RPMI8226 (cell line): Measurements from ENCODE around the gene MVD.

Source experiments
- DNase-seq: peaks from one replicate; pipeline ENCODE4 v3.0.0-alpha.2; 2015

The MVD gene

DNA sequence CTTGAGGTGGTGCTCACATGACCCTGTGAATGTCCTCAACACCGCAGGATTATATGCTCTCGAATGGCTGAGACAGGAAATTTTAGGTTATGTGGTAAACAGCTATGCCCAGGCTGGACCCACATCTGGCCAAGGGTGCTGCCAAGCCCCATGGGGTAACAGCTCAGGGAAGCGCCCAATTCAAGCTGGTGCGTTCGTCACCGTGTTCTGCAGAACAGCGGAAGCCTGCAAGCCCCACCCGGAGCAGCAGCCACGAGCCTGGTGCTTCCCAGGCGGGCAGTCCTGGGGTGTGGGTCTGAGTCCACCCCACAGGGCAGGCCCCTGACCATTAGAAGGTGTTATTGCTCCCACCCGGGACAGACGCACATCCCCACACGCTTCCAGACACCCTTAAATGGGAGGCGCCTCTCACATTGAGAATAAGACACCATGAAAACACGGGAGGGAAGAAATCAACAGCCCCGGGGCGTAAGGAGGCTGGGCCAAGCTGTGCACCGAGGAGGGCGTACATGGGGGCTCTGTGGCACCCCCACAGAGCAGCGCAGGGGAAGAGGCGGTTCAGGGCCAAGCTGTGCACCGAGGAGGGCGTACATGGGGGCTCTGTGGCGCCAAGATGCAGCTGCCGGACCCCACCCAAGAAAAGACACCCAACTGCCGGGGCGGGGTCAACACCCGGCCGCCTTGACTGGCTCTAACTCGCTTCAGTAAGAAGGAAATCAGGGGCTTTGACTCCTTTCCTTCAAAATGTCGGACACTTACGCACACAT lies 9.1 kb downstream of the MVD start:
- DNase-seq, result no peak

DNA sequence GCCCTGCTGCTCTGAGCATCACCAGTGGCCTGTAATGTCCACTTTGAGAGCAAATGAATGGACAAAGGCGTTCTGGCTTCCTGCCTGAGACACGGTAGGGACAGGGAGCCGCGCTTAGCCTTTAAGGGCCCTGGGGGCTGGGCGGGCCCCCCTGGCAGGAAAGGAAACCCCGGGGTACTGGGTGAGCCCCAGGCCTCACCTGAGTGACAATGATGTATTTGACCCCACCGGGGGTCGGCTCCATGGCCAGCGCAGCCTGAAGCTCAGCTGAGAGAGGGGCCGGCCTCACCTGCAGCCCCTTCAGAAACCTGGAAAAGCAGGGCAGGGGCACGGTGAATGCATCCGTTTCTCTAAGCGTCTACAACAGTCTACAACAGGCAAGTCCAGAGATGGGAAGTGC lies 9.8 kb downstream of the MVD start:
- DNase-seq, result no peak

DNA sequence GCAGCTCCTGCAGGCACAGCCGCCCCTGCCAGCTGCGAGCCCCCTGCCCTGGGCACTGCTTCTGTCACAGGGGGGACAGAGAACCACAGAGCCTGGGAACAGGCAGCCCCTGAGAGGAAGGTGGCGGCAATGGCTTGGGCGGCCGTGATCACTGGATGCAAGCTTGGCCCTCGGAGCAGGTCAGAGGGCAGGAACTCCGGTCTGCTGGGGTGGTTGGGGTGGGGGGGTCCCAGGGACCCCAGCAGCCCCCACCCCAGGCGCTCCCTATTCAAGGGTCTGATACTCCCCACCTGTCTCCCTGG lies 10.2 kb downstream of the MVD start:
- DNase-seq, result no peak

DNA sequence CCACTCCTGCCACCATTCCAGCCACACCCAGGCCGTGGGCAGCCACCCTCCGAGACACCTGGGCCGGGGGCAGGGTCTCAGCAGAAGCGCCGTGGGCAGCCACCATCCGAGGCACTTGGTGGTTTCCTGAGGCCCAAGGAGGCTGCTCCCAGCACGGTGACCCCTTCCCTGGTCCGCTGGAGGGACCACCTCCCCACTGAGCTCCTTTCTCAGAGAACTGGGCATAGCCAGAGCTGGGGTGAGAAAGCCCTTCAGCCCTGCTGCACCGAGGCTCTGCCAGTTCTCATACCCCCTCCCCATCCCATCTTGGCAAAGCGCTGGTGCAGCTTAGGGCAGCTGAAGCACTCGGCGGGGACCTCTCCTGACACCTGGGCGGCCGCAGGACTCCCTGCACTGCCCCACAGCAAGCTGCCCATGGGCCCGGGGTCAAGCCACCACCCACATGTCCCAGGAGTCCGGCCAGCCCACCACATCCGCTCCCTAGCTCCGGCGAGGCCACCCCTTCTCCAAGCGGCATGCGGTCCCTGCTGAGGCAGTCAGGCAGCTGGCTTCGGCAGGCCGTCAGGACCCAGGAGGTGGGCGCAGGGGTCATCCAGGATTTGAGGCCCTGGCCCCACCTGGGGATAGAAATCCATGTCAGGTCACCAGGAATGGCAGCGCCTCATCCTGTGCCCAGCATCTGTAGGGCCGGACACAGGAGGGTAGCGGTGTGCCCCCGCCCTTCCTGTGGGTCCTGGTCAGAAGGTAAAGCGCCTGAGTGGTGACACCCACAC lies 10.7 kb downstream of the MVD start:
- no peak for DNase-seq

DNA sequence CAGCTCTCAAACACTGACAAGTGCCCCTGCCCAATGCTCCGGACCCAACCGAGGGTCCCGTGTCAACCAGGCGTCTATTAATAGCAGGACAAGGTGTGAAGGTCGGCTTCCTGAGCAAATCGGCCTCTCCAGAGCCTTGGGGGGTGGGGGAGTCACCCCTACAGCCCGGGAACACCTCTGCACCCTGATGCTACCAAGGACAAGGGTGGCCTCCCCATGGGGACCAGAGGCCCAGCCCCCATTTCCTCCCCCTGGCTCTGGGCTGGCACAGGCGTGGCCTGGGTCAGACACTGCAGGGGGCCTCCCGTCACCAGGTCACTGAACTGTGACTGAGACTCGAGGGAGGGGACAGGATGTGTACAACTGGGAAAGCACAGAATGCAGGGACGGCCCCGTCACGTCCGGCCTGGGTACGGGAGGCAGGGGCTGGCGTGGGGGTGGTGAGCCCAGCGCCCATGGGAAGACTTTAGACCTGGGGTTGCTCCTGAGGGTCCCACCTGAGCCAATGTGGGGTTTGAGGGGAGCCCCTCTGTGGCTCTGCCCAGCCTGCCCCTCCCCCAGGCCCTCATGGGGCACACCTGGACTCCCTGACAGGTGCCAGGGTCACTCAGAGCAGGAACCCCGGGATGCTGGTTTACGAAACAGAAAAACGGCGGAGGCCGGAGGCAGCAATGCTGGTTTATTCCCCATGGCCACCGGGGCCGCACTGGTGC lies 11.5 kb downstream of the MVD start:
- peak; percentile 84 for DNase-seq

DNA sequence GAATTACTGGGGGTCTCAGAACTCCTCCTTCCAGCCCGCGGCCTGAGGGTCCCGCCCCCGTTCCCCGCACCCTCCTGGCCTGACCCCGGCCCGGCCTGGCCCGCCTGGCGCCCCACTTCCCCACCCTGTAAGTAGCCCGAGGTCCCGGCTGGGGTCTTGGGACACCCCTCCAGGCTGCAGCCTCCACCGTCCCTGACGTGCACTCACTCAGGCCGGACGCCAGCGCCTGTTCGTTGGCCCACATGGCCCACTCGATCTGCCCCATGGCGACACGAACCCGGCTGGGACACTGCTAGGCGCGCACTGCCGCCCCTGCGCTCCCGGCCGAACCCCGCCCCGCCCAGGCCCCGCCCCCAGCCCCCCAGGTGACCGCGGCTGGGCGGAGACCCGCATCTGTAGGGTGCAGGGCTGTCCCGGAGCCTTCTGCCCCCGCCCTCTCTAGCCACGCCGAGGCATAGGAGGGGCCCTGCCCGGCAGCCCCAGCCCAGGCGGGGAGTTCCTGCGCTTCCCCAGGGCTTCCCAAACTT lies 12.1 kb downstream of the MVD start, which contains the start of gene CYBA:
TSS of gene CYBA (minus strand) at position 305 of the 527 bp plus-strand sequence. CDS start at position 265, 40 bp downstream.
- peak; percentile 88 for DNase-seq

DNA sequence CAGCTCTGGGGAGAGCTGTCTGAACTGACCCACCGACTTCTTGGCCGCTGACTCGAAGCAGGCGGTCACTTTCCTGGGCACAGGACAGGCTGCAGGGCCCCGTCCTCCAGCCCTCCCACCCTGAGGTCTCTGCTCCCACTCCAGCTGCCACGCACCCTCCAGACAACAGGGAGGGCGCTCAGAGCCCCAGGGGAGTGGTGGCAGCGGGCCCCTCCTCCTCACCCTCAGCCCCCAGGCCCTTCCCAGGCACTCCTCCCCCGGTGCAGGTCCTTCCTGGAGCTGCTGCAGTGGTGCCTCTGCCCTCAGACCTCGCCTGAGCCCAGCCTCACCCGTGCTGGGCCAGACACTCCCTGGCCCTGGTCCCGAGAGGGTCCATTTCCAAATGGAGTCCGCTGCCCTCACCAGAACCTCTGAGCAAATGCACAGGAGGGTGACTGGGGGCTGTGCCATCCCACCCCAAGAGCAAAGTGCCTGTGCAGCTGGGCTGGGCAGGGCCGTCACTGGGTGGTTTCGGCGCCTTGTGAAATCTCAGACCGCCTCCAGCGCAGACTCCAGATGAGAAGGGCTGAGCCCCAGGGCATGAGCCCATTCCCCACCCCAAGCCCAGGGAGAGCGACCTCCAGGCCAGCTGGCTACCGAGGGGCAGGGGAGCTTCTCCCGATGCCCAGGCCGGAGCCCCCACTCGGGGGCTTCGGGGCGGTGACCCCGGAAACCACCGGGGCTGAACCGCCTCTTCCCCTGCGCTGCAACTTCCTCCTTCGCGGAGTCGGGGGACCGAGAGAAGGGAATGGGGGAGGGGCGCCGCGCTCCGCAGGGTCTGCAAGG lies 12.8 kb downstream of the MVD start:
- peak; percentile 48 for DNase-seq

DNA sequence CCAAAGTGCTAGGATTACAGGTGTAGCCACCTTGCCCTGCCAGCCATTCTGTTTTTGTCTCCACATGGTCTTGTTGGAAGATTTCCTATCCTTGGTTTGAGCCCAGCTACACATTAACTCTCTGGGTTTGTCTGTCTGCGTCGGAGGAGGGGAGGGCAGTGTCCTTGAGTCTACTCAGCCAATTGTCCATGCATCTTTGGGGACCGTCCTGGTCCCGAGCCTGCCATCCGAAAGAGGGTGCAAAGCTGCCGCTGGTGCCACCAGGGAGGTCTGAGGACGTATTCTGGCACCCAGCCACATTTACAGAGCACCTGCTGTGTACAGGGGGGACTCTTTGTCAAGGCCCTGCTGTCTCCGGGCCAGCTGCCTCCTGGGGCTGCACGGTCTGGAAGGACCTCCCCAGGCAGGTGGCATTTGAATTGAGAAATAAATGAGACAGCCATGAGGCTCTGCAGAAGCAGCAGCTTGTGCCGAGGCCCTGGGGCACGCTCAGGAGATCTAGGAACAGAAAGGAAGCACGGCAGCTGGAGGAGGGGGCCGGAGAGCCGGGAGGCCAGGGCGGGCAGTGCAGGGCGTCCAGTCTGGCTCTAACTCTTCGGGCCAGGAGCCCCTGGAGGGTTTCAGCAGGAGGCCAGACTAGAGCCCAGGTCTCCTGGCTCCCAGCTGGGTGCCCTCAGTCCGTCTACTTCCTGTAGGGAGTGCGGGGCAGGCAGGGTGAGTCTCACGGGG lies 13.5 kb downstream of the MVD start:
- DNase-seq, result peak; percentile 86

DNA sequence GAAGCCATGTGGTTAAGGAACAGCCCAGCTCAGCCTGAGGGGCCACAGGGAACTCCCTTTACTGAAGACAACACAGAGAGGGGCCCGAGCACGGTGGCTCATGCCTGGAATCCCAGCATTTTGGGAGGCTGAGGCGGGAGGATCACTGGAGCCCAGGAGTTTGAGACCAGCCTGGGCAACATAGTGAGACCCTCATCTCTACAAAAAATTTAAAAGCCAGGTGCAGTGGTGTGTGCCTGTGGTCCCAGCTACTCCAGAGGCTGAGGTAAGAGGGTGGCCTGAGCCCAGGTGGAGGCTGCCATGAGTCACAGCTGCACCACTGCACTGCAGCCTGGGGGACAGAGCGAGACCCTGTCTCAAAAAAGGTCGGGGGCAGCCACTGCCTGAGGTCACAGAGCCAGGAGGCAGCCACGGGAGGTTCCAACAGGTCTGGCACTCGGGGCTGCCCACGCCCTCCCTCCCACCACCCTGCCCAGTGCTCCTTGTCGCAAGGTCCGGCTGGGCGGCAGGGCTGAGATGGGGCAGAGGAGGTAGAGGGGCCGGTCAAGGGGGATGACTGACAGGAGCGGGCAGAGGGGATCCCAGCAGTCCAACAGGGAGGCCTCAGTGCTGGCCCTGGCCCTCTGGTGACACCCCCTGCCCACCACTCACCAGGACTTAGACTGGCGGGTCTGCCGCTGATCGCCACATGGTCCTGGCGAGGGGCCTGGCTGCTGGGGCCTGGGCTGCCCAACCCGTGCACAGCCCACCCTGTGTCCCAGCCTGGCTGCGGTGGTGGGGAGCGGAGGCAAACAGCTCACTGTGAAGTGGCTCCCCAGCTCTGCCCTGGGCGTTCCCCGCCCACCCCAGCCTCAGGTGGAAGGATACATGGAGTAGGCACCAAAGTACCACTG lies 15.5 kb downstream of the MVD start:
- no peak for DNase-seq

DNA sequence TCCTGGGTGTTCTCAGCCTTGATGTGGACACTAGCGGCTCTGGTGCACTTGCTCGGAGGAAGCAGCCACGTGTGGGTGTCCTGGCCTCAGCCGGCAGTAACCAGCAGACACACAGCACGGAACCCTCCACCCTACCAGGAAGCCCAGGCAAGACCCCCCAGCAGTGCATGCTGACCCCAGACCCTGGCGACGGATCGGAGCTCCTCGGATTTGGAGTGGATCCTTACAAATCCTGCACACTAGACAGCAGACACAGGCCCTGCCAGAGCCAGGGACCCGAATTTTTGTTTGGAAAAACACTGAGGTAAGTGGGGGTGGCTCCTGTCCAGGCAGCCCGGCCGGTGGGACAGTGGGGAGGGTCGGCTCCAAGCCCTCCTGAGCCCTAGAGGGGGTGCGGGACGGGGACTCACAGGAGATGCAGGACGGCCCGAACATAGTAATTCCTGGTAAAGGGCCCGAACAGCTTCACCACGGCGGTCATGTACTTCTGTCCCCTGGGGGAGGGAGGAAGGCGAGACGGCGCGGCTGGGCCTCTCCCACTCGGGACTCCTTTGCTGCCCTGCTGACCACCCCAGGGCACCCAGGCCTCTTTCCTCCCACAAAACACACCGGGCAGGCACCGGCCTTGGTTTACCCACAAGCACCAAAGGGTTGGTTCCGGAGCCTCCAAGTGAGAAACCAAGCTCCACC lies 16.4 kb downstream of the MVD start:
- DNase-seq, result no peak

DNA sequence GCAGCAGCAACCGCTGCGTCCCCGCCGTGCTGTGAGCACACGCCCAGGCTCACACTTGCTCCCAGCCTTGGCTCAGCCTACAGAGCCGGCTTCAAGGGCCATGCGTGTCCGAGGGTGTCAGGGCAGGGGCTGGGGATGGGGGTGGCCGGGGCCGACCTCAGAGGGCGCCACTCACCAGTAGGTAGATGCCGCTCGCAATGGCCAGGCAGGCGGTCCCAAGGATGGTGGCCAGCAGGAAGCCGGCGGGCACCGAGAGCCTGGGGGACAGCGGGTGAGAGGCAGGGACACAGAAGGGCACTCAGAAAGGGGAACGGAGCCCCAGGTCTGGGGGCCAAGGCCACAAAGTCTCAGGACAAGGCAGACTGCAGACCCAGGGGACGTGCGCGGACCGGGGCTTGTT lies 16.9 kb downstream of the MVD start:
- no peak for DNase-seq

DNA sequence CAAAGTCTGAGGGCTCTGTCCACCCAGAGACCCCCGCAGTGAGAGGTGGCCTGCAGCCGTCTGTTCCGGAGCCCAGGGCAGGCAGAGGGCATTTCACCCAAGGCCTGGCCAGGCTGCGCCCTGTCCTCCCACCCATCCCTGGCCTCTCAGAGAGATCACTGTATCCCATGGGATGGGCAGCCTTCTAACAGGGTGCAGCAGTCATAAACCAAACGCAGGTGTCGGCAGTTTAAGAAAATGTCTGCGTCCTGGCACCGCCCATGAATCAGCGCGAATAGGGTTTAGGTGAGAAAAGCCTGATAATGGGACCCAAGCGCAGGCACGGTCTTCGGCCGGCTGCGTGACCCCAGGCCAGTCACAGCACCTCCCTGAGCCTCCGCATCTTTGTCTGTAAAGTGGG lies 17.4 kb downstream of the MVD start:
- no peak for DNase-seq

DNA sequence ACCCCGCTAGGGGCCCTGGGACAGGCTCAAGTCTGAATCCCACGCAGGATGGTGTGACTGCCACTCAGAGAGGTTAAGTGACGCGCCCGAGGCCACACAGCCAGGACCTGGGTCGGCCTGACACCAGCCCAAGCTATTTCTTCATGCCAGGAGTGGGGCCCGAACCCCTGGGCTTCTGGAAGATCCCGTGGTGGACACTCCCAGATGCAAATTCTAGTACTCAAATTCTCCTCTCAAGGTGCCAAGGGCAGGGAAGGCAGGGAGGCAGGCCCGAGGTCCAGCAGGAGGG lies 19.3 kb downstream of the MVD start:
- DNase-seq, result no peak

DNA sequence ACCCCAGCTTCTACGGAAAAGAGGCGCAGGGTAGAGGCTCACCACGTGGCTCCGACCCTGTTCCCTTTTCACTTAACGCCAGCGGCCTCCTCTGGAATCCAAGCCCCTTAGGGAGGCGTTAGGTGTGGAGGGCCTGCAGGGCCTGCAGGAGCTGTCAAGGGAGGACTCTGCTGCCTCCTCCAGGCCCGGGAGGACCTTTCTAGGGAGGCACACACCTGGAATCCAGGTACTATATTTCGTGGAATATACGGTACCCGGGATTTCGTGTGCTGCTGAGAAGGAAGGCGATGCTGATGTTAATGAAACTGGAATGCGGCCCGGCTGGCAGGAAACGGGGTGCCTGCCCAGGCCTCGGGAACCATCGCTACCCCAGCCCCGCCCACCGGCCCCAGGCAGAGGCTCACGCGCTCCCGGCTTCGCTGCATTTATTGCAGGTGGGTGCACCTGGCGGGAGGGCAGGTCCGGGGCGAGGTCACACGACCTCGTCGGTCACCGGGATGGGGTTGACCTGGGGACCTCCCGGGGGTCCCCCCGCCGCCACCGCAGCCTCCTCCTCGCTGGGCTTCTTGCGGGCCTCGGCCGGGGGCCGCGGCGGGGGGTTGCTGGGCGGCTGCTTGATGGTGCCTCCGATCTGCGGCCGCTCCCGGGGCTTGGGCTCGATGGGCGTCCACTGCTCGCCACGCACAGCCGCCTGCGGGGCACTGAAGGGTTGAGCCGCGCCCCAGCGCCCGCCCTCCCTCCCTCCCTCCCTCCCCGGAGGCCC lies 19.8 kb downstream of the MVD start:
- no peak for DNase-seq

DNA sequence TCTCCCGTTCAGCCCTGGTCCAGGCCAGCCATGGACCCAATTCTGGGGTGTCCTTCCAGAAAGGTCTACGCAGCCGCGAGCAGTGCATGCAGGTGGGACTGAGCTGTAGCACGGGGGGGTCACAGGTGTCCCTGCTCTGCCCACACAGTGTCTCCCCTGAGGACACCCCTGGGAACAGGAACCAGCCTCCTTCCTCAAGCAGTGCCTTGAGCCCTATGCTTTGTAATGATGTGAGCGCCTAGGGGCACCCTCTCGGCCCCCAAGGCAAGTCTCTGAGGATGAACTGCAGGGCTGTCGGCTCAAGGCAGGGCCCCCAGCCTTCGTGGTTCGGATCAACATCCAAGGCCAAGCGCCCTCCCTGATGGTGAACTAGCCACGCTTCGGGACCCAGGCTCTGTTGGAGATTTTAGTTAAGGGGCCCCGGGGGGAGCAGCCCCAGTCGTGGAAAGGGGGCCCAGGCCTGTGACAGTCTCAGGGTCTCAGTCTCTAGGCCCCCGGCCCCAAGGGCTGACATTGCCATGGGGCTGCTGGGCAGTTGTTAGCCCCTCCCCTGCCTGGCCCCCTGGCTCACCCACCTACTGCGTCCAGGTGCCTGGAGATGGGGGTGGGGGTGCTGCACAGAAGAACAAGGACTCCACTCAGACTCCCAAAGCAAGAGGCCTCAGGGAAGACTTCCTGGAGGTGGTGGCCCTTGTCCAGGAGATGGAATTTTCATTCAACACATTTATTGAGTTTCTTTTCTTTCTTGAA lies 22.2 kb downstream of the MVD start:
- DNase-seq, result peak; percentile 18

DNA sequence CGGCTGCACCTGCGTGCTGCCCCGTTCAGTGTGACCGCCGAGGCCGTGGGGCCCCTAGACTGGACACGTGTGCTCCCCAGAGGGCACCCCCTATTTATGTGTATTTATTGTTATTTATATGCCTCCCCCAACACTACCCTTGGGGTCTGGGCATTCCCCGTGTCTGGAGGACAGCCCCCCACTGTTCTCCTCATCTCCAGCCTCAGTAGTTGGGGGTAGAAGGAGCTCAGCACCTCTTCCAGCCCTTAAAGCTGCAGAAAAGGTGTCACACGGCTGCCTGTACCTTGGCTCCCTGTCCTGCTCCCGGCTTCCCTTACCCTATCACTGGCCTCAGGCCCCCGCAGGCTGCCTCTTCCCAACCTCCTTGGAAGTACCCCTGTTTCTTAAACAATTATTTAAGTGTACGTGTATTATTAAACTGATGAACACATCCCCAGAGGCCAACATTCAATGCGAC lies 22.8 kb downstream of the MVD start:
- DNase-seq, result no peak

DNA sequence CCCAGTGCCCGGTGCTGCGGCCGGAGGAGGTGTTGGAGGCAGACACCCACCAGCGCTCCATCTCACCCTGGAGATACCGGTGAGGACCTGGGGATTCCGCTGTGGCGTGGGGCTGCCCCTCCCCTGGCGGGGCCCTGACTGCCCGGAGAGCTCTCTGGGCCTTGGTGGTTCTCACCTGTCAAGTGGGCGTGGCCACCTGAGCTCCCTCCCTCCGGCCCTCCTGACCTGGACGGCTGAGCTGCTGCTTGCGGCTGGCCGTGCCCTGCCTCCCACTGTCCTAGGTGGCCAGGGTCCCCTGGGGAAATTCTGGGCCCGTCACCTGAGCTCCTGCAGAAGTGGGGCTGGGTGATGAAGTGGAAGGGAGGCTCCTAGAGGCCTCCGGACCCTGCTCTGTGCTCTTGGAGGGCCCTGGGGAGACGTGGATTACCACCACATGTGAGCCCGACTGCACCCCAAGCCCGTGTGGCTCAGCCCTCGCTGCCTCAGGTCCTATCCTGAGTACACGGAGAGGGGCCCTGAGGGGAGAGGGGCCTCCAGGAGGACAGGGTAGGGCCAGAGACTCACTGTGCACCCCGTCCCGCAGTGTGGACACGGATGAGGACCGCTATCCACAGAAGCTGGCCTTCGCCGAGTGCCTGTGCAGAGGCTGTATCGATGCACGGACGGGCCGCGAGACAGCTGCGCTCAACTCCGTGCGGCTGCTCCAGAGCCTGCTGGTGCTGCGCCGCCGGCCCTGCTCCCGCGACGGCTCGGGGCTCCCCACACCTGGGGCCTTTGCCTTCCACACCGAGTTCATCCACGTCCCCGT lies 23.5 kb downstream of the MVD start:
- DNase-seq, result peak; percentile 74
